Hepatocyte (in vitro differentiated cells): ENCODE results near the gene MAD1L1.

Experiments
- EZH2 ChIP-seq: fragments of 200-600 bp; sonication (generic); IDR thresholded peaks from 2 replicates; pipeline ENCODE4 v1.6.1; 2016; ENCODE audit warnings: antibody characterized with exemption, mild to moderate bottlenecking, borderline replicate concordance
- TF ChIP-seq, protein P1 (sequence below): fragments of 200-600 bp; sonication (generic); IDR thresholded peaks from 2 replicates; pipeline ENCODE4 v1.5.1; 2016; ENCODE audit warnings: antibody characterized with exemption, mild to moderate bottlenecking; ENCODE audit not compliant: poor library complexity

DNA sequence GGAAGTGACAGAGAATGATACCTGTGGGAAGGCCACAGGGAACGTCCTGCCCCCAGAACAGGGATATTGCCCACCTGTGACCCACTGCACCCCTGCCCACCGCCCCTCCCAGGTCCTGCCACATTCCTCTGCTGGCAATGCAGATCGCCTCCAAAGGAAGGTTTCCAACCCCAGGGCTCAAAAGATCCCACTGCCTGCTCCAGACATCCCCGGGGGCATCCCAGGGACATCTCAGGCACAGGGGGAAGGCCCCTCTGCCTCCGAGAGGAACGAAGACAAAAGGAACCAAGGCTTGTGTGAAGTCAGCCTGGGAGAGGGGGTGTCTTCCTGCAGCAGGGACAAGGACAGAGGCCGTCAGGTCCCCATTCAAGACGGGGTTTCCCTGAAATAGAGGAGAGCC is 37.8 kb upstream of the MAD1L1 start:
- no peak for TF ChIP-seq EZH2
- TF ChIP-seq, protein P1, sequence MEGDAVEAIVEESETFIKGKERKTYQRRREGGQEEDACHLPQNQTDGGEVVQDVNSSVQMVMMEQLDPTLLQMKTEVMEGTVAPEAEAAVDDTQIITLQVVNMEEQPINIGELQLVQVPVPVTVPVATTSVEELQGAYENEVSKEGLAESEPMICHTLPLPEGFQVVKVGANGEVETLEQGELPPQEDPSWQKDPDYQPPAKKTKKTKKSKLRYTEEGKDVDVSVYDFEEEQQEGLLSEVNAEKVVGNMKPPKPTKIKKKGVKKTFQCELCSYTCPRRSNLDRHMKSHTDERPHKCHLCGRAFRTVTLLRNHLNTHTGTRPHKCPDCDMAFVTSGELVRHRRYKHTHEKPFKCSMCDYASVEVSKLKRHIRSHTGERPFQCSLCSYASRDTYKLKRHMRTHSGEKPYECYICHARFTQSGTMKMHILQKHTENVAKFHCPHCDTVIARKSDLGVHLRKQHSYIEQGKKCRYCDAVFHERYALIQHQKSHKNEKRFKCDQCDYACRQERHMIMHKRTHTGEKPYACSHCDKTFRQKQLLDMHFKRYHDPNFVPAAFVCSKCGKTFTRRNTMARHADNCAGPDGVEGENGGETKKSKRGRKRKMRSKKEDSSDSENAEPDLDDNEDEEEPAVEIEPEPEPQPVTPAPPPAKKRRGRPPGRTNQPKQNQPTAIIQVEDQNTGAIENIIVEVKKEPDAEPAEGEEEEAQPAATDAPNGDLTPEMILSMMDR = no peak
